HepG2 (cell line): ENCODE results near the gene LAS1L. TPM values are rescaled to one million over a fixed set of nuclear protein-coding genes. Genes with fewer than 3 reads are reported as not detected.

Experiments
- ASH2L ChIP-seq: fragments of 300-600, 200-600 bp; sonication (generic); IDR thresholded peaks from 2 replicates; pipeline ENCODE4 v1.7.0; 2017; ENCODE audit warnings: low read depth, mild to moderate bottlenecking, moderate library complexity, mixed read lengths, low read length; ENCODE audit not compliant: insufficient read length
- BRD4 ChIP-seq: sonication (generic); formaldehyde crosslinking; IDR thresholded peaks from 2 replicates; pipeline ENCODE4 v1.4.0; 2020; ENCODE audit warnings: missing genetic modification reagents
- DNMT1 ChIP-seq: sonication (generic); formaldehyde crosslinking; IDR thresholded peaks from 2 replicates; pipeline ENCODE4 v1.5.1; 2020; ENCODE audit warnings: mild to moderate bottlenecking, missing genetic modification reagents
- ETV5 ChIP-seq: IDR thresholded peaks from 2 replicates; pipeline ENCODE4 v1.6.1; 2018; ENCODE audit warnings: missing biosample characterization, missing genetic modification reagents, inconsistent platforms, borderline replicate concordance
- FOSL2 ChIP-seq: sonication (generic); formaldehyde crosslinking; IDR thresholded peaks from 2 replicates; pipeline ENCODE4 v1.4.0; 2020; ENCODE audit warnings: missing genetic modification reagents
- NCOR1 ChIP-seq: fragments of 200-600 bp; sonication (generic); IDR thresholded peaks from 2 replicates; pipeline ENCODE4 v1.7.0; 2017; ENCODE audit warnings: antibody characterized with exemption, low read length, borderline replicate concordance
- NFYB ChIP-seq: sonication (generic); formaldehyde crosslinking; IDR thresholded peaks from 2 replicates; pipeline ENCODE4 v1.4.0; 2020; ENCODE audit warnings: missing genetic modification reagents
- PHF20 ChIP-seq: sonication (generic); formaldehyde crosslinking; IDR thresholded peaks from 2 replicates; pipeline ENCODE4 v1.5.0; 2020; ENCODE audit warnings: mild to moderate bottlenecking, missing genetic modification reagents
- REL ChIP-seq: sonication (generic); formaldehyde crosslinking; conservative IDR thresholded peaks from 2 replicates; pipeline ENCODE4 v1.8.0; 2022; ENCODE audit warnings: mild to moderate bottlenecking, missing genetic modification reagents, moderate library complexity
- SIN3B ChIP-seq: fragments of 150-350 bp; IDR thresholded peaks from 2 replicates; pipeline ENCODE4 v1.6.1; 2014; ENCODE audit warnings: low read length
- SP4 ChIP-seq: sonication (generic); formaldehyde crosslinking; IDR thresholded peaks from 2 replicates; pipeline ENCODE4 v1.8.1; 2023; ENCODE audit warnings: mild to moderate bottlenecking, missing genetic modification reagents
- SRSF1 ChIP-seq: fragments of 200-400 bp; formaldehyde crosslinking; optimal IDR thresholded peaks from 2 replicates; pipeline ENCODE3; 2017; ENCODE audit warnings: mild to moderate bottlenecking, low read depth, low read length, moderate library complexity
- TAF1 ChIP-seq: sonication (generic); formaldehyde crosslinking; IDR thresholded peaks from 2 replicates; pipeline ENCODE4 v1.4.0; 2020; ENCODE audit warnings: missing genetic modification reagents
- XRCC5 ChIP-seq: fragments of 200-400 bp; formaldehyde crosslinking; optimal IDR thresholded peaks from 2 replicates; pipeline ENCODE3; 2017; ENCODE audit warnings: mild to moderate bottlenecking, low read length
- ZFY ChIP-seq: sonication (generic); formaldehyde crosslinking; IDR thresholded peaks from 2 replicates; pipeline ENCODE4 v1.4.0; 2020; ENCODE audit warnings: missing genetic modification reagents
- polyA plus RNA-seq, 8 experiments: library from polyadenylated mRNA; depleted of rRNA in 3 of 8; stranded (reverse) in 7 of 8; unstranded in 1 of 8; fragments of >200 nt; fragmentation: Illumina TruSeq in 4 of 8; extraction: Trizol in 4 of 8; gene quantifications; 2 replicates each; pipeline versions ENCODE4 v1.2.1 to v1.2.3, GENCODE V29; 2011 to 2016; ENCODE audit warnings: low read depth in 4 of 8, missing spikeins in 1 of 8, mixed read lengths in 1 of 8; ENCODE audit not compliant: insufficient read depth in 1 of 8
- total RNA-seq, 5 experiments: library from RNA; depleted of rRNA; stranded (reverse); fragments of >200 nt; fragmentation: Illumina TruSeq; extraction: Trizol; gene quantifications; 2 replicates each; pipeline ENCODE4 v1.2.3, GENCODE V29; 2016; ENCODE audit warnings: low read depth in 1 of 5
- TF ChIP-seq, protein P1 (sequence below): IDR thresholded peaks from 2 replicates; pipeline ENCODE4 v1.6.1; 2018; ENCODE audit warnings: missing genetic modification reagents
- TF ChIP-seq, protein P2 (sequence below): sonication (generic); formaldehyde crosslinking; IDR thresholded peaks from 2 replicates; pipeline ENCODE4 v1.5.1; 2020; ENCODE audit warnings: mild to moderate bottlenecking, missing genetic modification reagents, moderate library complexity
- TF ChIP-seq, protein P3 (sequence below): sonication (generic); formaldehyde crosslinking; IDR thresholded peaks from 2 replicates; pipeline ENCODE4 v1.4.0; 2020; ENCODE audit warnings: low read depth, missing genetic modification reagents
- TF ChIP-seq, protein P4 (sequence below): IDR thresholded peaks from 2 replicates; pipeline ENCODE4 v1.6.1; 2016; ENCODE audit warnings: missing genetic modification reagents, missing compliant biosample characterization
- TF ChIP-seq, protein P5 (sequence below): sonication (generic); formaldehyde crosslinking; IDR thresholded peaks from 2 replicates; pipeline ENCODE4 v1.4.0; 2020; ENCODE audit warnings: missing genetic modification reagents

The LAS1L gene
- total and polyA plus RNA-seq, 2 of the 13 experiments (the other 11 are each of a cell fraction or from before 2014, with no cell fraction given): 18.1 to 33.3 TPM

DNA sequence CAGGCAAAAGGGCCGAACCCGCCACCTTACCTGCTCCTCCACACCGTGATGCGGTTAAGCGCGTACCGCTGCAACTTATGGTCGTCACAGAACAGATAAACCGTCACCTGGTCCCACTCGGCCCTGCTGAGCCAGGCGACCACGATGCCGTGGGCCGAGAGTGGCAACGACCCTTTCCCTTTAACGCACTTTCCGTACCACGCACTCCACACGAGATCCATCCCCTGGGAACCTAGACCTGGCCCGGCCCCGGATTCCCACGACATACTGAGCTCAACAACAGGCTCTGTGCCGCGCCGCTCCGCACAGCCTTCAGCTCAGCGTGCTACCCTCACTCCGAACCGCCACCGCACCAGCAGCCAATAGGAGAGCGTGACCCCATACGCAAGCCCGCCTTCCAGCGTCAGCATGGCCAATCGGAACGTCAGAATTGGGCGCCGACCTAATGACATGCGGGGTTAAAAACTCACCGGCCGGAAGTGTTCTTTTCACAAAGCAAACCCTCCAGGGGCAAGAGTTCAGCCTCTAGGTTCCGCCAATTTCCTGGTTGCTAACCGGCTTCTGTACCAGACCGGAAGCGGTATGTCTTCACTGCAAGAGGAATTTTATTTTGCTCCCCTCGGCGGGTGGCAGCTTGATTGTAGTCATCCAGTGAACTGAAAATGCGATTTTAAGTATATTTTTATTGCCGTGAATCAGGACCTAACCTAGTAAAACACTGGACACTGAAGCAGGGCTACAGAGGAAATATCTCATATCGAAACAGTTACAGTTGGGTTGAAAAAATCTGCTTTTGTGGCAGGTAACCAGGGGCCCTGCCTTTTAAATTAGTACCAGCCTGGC, at the start of gene LAS1L (continued):
- TF ChIP-seq, protein P1, sequence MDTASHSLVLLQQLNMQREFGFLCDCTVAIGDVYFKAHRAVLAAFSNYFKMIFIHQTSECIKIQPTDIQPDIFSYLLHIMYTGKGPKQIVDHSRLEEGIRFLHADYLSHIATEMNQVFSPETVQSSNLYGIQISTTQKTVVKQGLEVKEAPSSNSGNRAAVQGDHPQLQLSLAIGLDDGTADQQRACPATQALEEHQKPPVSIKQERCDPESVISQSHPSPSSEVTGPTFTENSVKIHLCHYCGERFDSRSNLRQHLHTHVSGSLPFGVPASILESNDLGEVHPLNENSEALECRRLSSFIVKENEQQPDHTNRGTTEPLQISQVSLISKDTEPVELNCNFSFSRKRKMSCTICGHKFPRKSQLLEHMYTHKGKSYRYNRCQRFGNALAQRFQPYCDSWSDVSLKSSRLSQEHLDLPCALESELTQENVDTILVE (CRISPR knock-in tag): peak; percentile 81; the same call in 1 of the 2 replicates
- TF ChIP-seq ZFY (peak; percentile 72), PHF20 (peak; percentile 97), ETV5 (peak; percentile 61; the same call in 1 of the 2 replicates), NFYB (CRISPR knock-in tag) (peak; percentile 89), ASH2L (peak; percentile 87), SP4 (CRISPR knock-in tag) (0 out of 2 replicates have a peak, but pooled peaks have one; percentile 54), XRCC5 (peak; percentile 44), FOSL2 (CRISPR knock-in tag) (peak; percentile 34; the same call in 1 of the 2 replicates), BRD4 (CRISPR knock-in tag) (0 out of 2 replicates have a peak, but pooled peaks have one; percentile 58), REL (CRISPR knock-in tag) (no peak), SRSF1 (peak; percentile 39), NCOR1 (no peak), TAF1 (CRISPR knock-in tag) (peak; percentile 68), SIN3B (peak; percentile 69; the same call in 1 of the 2 replicates), DNMT1 (CRISPR knock-in tag) (no peak)
- TF ChIP-seq, protein P2, sequence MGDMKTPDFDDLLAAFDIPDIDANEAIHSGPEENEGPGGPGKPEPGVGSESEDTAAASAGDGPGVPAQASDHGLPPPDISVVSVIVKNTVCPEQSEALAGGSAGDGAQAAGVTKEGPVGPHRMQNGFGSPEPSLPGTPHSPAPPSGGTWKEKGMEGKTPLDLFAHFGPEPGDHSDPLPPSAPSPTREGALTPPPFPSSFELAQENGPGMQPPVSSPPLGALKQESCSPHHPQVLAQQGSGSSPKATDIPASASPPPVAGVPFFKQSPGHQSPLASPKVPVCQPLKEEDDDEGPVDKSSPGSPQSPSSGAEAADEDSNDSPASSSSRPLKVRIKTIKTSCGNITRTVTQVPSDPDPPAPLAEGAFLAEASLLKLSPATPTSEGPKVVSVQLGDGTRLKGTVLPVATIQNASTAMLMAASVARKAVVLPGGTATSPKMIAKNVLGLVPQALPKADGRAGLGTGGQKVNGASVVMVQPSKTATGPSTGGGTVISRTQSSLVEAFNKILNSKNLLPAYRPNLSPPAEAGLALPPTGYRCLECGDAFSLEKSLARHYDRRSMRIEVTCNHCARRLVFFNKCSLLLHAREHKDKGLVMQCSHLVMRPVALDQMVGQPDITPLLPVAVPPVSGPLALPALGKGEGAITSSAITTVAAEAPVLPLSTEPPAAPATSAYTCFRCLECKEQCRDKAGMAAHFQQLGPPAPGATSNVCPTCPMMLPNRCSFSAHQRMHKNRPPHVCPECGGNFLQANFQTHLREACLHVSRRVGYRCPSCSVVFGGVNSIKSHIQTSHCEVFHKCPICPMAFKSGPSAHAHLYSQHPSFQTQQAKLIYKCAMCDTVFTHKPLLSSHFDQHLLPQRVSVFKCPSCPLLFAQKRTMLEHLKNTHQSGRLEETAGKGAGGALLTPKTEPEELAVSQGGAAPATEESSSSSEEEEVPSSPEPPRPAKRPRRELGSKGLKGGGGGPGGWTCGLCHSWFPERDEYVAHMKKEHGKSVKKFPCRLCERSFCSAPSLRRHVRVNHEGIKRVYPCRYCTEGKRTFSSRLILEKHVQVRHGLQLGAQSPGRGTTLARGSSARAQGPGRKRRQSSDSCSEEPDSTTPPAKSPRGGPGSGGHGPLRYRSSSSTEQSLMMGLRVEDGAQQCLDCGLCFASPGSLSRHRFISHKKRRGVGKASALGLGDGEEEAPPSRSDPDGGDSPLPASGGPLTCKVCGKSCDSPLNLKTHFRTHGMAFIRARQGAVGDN: peak; percentile 65
- TF ChIP-seq, protein P3, sequence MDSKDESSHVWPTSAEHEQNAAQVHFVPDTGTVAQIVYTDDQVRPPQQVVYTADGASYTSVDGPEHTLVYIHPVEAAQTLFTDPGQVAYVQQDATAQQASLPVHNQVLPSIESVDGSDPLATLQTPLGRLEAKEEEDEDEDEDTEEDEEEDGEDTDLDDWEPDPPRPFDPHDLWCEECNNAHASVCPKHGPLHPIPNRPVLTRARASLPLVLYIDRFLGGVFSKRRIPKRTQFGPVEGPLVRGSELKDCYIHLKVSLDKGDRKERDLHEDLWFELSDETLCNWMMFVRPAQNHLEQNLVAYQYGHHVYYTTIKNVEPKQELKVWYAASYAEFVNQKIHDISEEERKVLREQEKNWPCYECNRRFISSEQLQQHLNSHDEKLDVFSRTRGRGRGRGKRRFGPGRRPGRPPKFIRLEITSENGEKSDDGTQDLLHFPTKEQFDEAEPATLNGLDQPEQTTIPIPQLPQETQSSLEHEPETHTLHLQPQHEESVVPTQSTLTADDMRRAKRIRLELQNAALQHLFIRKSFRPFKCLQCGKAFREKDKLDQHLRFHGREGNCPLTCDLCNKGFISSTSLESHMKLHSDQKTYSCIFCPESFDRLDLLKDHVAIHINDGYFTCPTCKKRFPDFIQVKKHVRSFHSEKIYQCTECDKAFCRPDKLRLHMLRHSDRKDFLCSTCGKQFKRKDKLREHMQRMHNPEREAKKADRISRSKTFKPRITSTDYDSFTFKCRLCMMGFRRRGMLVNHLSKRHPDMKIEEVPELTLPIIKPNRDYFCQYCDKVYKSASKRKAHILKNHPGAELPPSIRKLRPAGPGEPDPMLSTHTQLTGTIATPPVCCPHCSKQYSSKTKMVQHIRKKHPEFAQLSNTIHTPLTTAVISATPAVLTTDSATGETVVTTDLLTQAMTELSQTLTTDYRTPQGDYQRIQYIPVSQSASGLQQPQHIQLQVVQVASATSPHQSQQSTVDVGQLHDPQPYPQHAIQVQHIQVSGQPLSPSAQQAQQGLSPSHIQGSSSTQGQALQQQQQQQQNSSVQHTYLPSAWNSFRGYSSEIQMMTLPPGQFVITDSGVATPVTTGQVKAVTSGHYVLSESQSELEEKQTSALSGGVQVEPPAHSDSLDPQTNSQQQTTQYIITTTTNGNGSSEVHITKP (CRISPR knock-in tag): no peak
- TF ChIP-seq, protein P4, sequence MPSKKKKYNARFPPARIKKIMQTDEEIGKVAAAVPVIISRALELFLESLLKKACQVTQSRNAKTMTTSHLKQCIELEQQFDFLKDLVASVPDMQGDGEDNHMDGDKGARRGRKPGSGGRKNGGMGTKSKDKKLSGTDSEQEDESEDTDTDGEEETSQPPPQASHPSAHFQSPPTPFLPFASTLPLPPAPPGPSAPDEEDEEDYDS (CRISPR knock-in tag): peak; percentile 18; the same call in 1 of the 2 replicates
- TF ChIP-seq, protein P5, sequence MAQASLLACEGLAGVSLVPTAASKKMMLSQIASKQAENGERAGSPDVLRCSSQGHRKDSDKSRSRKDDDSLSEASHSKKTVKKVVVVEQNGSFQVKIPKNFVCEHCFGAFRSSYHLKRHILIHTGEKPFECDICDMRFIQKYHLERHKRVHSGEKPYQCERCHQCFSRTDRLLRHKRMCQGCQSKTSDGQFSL: no peak
